Skeletal muscle satellite cell (primary cell): Measurements from ENCODE around the gene MLLT1. TPM values are rescaled to one million over a fixed set of nuclear protein-coding genes. Genes with fewer than 3 reads are reported as not detected.

Source experiments
- H3K27me3 ChIP-seq: 2 replicates; pipeline ENCODE4 v1.7.0; 2013; ENCODE audit warnings: low read length; ENCODE audit not compliant: control insufficient read depth, insufficient read depth
- H3K36me3 ChIP-seq: 2 replicates; pipeline ENCODE4 v1.7.0; 2013; ENCODE audit warnings: mild to moderate bottlenecking, control low read depth, low read length; ENCODE audit not compliant: insufficient read depth
- H3K4me1 ChIP-seq: 2 replicates; pipeline ENCODE4 v1.7.0; 2013; ENCODE audit warnings: low read length; ENCODE audit not compliant: control insufficient read depth, insufficient read depth
- H3K4me2 ChIP-seq: 2 replicates; pipeline ENCODE4 v1.7.0; 2013; ENCODE audit warnings: mild to moderate bottlenecking, low read length
- H3K4me3 ChIP-seq: 2 replicates; pipeline ENCODE4 v1.7.0; 2013; ENCODE audit warnings: low read length
- H3K9ac ChIP-seq: 2 replicates; pipeline ENCODE4 v1.7.0; 2013; ENCODE audit warnings: mild to moderate bottlenecking, low read depth, low read length, moderate library complexity
- H3K9me3 ChIP-seq: replicated peaks from 2 replicates; pipeline ENCODE4 v1.7.0; 2013; ENCODE audit warnings: mild to moderate bottlenecking, control low read depth, low read length
- small RNA-seq: library from RNA; depleted of rRNA; stranded (forward); fragments of <200 nt; gene quantifications from one replicate; pipeline ENCODE3, GENCODE V24; 2012

MLLT1 gene

DNA sequence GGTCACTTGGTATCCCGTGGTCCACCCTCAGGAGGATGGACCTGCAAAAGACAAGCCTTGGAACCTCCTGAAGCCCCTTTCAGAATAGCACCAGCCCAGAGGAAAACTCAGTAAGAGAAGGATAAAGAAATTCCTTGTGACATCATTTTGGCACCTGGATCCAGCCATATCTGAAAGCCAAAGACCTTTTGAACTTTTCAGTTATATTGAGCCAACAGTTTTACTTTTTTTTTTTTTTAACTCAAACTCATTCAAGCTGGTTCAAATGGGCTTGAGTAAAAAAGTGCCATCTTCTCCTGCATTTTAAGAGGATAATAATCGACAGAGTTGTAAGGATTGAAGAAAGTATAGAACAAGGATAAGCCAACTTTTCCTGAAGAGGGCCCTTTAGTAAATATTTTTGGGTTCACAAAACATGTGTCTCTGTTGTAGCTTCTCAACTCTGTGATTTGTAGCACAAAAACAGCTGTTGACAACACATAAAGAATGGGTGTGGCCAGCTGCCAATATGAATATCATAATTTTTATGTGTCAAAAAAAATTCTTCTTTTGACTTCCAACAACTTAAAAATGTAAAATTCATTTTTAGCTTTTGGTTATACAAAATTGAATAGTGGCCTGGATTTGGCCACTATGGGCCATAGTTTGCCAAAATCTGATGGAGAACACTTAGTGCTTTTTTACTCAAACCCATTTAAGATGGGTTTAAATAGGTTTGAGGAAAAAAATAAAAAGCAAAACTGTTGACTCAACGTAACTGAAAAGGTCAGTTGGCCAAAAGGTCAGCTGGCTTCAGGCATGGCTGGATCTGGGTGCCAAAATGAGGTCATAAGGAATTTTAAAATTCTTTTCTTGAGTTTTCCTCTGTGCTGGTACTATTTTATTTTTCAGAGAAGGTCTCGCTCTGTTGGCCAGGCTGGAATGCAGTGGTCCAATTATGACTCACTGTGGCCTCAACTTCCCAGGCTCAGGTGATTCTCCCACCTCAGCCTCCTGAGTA, 93.6 kb downstream of the MLLT1 start:
- Histone ChIP-seq H3K9me3 (no peaks in the 10 kb centered on the region), H3K9ac (no peak overlapping the region), H3K4me2 (no peak overlapping the region), H3K27me3 (peaks cover 6% of the 10 kb centered on the region), H3K4me1 (no peaks in the 10 kb centered on the region), H3K36me3 (no peaks in the 10 kb centered on the region), H3K4me3 (no peak overlapping the region)

GRCh38 chr19:6185093-6185834, 94.5 kb downstream of the MLLT1 start:
- Histone ChIP-seq H3K4me1 (no peaks in the 10 kb centered on the region), H3K4me2 (no peak overlapping the region), H3K9me3 (no peaks in the 10 kb centered on the region), H3K36me3 (no peaks in the 10 kb centered on the region), H3K4me3 (no peak overlapping the region), H3K9ac (no peak overlapping the region), H3K27me3 (peaks cover 7% of the 10 kb centered on the region)

- H3K4me2 ChIP-seq, result no peak overlapping the region
- H3K9me3 ChIP-seq, result no peaks in the 10 kb centered on the region
- no peak overlapping the region for H3K9ac ChIP-seq
- no peaks in the 10 kb centered on the region for H3K36me3 ChIP-seq
- H3K4me1 ChIP-seq, result no peaks in the 10 kb centered on the region
- peaks cover 32% of the 10 kb centered on the region for H3K27me3 ChIP-seq
- H3K4me3 ChIP-seq, result no peak overlapping the region
Measured at GRCh38 chr19:6181119-6181518, 98.7 kb downstream of the MLLT1 start.

DNA sequence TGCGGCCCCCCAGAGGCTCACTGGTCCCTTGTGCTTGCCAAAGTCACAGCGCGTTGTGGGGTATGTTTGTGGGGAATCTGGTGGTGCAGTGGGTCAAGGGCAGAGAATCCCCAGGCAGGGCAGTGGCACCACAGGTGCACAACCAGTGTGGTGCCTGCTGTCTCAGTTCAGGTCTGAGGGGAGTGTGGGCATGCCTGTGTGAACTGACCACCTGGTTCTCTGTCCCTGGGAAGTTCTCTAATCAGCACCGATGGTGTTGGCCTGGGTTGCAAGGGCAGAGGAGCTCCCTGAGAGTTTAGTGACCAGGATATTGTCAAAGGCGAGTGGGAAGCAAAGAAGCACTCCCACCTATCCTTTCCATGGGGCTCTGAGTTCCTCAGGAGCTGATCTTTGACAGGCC, 106.6 kb downstream of the MLLT1 start:
- H3K36me3 ChIP-seq, result no peaks in the 10 kb centered on the region
- no peaks in the 10 kb centered on the region for H3K9me3 ChIP-seq
- H3K27me3 ChIP-seq, result peaks cover 21% of the 10 kb centered on the region
- no peak overlapping the region for H3K4me2 ChIP-seq
- no peak overlapping the region for H3K9ac ChIP-seq
- H3K4me3 ChIP-seq, result no peak overlapping the region
- no peaks in the 10 kb centered on the region for H3K4me1 ChIP-seq

DNA sequence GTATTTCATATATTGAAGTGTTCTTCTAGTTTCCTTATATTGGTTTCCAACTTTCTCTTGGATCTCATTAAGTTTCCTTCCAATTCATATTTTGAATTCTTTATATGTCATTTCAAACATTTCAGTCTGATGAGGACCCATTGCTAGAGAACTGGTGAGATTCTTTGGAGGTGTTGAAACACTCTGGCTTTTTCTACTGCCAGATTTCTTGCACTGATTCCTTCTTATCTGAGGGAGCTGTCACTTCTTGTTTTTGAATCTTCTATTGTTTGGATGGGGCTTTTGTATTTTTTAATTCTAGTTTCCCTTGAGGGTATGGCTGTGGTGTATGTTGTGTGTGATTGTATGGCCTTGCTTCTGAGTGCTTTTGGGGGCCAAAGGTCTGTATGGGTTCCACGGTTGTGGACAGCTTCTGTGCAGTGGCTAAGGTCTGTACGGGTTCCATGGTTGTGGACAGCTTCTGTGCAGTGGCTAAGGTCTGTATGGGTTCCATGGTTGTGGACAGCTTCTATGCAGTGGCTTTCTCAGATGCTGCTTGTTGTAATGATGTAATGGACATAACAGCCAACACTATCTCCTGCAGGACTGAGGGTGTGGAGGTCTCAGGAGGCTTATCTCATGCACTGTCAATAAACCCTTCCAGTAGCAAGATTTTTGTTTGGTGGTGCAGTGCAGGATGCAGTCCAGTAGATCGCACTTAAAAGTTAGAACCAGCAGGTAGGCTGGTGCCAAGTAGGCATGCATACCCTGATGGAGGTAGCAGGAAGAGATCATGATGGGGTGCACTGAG, 107.5 kb downstream of the MLLT1 start:
- H3K36me3 ChIP-seq, result no peaks in the 10 kb centered on the region
- H3K4me2 ChIP-seq, result no peak overlapping the region
- no peaks in the 10 kb centered on the region for H3K4me1 ChIP-seq
- H3K9ac ChIP-seq, result no peak overlapping the region
- peaks cover 19% of the 10 kb centered on the region for H3K27me3 ChIP-seq
- H3K9me3 ChIP-seq, result no peaks in the 10 kb centered on the region
- H3K4me3 ChIP-seq, result no peak overlapping the region

DNA sequence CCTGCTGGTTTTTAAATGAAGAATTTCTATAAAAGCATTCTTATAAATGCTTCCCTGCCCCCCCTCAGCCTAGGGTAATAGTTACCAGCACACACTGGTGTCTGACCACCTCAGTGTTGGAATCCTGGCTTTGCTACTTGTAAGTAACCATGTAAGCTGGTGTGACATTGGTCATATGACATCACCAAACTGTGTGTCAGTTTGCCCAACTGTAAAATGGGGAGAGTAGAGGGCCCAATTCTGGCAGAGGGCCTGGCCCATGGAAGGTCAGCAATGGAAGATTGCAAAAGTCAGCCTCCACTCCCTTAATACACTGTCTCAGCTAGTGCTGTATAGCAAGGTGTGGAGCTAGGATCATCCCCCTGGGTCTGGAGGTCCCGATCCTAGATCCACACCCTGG, 112.7 kb downstream of the MLLT1 start:
- Histone ChIP-seq H3K36me3 (no peaks in the 10 kb centered on the region), H3K4me2 (no peak overlapping the region), H3K4me1 (no peaks in the 10 kb centered on the region), H3K9ac (no peak overlapping the region), H3K9me3 (no peaks in the 10 kb centered on the region), H3K27me3 (peaks cover 1% of the 10 kb centered on the region), H3K4me3 (no peak overlapping the region)

GRCh38 chr19:6164906-6165531, 114.8 kb downstream of the MLLT1 start:
- no peaks in the 10 kb centered on the region for H3K9me3 ChIP-seq
- no peak overlapping the region for H3K9ac ChIP-seq
- H3K4me1 ChIP-seq, result no peaks in the 10 kb centered on the region
- no peaks in the 10 kb centered on the region for H3K27me3 ChIP-seq
- H3K36me3 ChIP-seq, result no peaks in the 10 kb centered on the region
- H3K4me2 ChIP-seq, result no peak overlapping the region
- H3K4me3 ChIP-seq, result no peak overlapping the region

- H3K9ac ChIP-seq, result no peak overlapping the region
- no peak overlapping the region for H3K4me2 ChIP-seq
- peaks cover 4% of the 10 kb centered on the region for H3K27me3 ChIP-seq
- H3K4me1 ChIP-seq, result no peaks in the 10 kb centered on the region
- no peak overlapping the region for H3K4me3 ChIP-seq
- H3K36me3 ChIP-seq, result no peaks in the 10 kb centered on the region
- no peaks in the 10 kb centered on the region for H3K9me3 ChIP-seq
Measured at GRCh38 chr19:6161271-6161850, 118.4 kb downstream of the MLLT1 start.

Small RNAs within 50 kb of the gene (small RNA-seq; reads per million reads assigned to genes)
- gene AC011471.1, result not detected
